ENCODE results near the gene ARHGAP24. TPM values are rescaled to one million over a fixed set of nuclear protein-coding genes. Genes with fewer than 3 reads are reported as not detected.

The ARHGAP24 gene
- total RNA-seq, 4 donors from 2014 or later = 54.8 to 88.6 (median 62.6) TPM

DNA sequence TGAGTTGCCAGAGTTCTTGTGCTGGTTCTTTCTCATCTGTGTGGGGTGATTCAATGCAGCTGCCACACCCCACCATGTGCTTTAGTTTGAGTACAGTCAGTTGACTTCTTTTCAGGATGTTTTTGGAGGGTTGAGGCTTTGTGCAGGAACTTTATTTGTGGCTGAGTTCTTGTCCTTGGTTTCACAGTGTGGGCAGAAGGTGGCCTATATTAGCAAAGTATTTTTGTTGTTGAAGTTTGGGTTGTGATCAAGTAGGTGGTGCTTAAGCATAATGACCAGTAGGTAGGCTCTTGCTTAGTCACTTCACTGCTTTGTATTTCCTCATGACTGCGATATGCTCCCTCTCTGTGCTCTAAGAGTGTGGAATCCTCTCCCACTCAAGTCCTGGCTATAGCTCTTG lies 80.3 kb downstream of the ARHGAP24 start:
- TF ChIP-seq, protein P1, sequence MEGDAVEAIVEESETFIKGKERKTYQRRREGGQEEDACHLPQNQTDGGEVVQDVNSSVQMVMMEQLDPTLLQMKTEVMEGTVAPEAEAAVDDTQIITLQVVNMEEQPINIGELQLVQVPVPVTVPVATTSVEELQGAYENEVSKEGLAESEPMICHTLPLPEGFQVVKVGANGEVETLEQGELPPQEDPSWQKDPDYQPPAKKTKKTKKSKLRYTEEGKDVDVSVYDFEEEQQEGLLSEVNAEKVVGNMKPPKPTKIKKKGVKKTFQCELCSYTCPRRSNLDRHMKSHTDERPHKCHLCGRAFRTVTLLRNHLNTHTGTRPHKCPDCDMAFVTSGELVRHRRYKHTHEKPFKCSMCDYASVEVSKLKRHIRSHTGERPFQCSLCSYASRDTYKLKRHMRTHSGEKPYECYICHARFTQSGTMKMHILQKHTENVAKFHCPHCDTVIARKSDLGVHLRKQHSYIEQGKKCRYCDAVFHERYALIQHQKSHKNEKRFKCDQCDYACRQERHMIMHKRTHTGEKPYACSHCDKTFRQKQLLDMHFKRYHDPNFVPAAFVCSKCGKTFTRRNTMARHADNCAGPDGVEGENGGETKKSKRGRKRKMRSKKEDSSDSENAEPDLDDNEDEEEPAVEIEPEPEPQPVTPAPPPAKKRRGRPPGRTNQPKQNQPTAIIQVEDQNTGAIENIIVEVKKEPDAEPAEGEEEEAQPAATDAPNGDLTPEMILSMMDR (IDR thresholded peaks at IDR 0.05; ENCODE audit: low read depth) = no peak

DNA sequence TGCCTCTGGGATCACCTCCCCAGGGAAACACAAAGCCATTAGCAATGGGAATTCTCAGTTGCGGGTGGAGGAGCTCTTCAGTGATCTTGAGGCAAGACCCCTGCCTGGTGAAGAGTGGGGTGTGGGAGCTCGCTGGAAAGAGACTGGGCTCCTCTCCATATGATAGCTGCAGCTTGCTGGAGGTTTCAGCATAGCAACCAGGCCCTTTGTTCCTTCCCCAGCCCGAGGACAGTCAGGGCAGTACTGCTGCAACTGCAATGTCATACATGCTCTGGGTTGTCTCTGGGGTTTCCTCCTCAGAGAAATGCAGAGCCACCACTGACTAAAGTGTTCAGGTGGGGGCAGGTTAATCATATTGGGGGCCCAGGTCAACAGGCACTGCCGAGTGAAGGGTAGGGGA lies 81.3 kb downstream of the ARHGAP24 start:
- TF ChIP-seq, protein P1 (IDR thresholded peaks at IDR 0.05; ENCODE audit: low read depth) = no peak

DNA sequence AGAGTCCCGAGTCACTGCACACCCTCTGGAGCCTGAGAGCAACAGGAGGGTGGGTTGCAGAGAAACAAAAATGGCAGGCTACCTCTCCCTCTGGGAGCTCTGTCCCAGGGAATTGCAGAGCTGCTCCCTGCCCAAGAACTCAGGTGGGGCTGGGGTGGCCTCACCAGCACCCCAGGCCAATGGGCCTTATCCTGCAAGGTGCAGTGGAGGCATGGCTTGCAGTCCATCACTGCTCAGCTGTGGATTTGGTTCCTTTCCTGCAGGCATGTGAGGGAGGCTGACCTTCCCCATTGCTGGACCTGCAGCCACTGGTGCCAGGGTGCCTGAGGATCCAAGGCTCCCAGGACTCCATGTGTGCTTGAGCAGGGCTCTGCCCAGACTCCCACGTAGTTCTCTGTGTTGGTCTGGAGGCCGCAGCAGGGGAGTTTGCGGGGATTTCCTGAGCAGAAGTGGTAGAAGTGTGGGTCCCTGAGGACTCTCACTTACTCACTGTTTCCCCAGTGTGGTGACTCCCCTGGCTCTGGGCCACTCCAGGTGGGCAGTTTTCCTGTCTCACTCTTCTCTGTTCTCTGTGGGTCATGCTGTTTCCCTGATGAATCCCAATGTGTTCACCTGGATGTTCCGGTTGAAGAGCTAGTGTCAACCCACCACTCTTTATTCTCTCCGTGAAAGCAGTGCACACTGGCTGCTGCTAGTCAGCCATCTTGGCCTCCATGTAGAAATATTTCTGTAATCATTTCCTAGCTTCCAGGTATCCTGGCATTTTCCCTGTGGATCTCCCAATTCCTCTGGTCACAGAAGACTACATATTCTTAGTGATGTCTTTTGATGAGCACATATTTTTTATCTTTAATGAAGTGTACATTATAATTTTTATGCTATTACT lies 82.3 kb downstream of the ARHGAP24 start:
- TF ChIP-seq, protein P1 (IDR thresholded peaks at IDR 0.05; ENCODE audit: low read depth) = no peak

DNA sequence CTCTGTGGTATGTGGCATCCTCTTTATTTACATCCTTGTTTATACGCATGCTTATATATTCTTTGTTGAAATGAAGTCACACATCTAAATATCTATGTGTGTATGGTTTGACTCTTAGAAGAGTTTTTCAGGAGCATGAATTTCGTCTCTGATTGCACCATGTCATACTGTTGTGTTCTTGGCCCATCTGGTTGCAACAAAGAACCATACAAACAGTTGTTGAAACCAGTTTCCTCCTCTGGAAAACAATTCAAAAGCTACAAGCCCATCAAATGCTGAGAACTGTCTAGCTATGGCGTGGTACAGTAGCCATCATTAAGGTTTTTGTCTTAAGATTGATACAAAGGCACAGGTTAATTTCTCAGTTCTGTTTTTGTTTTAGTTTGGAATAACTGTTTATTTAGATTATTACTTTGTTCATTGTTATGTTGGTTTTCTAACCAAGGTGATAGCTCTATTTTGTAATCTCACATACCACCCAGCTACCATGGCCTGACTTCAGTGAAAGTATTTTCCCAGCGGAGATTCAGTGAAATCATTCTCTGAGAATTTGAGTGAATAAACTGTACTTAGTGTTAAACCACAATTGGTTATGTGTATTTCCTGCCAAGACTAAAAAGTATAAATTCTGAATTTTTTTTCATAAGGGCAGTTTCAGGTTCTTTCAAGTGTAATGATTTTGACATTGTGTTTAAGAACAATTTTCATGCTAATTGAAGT lies 91.0 kb downstream of the ARHGAP24 start:
- TF ChIP-seq, protein P1 (IDR thresholded peaks at IDR 0.05; ENCODE audit: low read depth) = no peak

DNA sequence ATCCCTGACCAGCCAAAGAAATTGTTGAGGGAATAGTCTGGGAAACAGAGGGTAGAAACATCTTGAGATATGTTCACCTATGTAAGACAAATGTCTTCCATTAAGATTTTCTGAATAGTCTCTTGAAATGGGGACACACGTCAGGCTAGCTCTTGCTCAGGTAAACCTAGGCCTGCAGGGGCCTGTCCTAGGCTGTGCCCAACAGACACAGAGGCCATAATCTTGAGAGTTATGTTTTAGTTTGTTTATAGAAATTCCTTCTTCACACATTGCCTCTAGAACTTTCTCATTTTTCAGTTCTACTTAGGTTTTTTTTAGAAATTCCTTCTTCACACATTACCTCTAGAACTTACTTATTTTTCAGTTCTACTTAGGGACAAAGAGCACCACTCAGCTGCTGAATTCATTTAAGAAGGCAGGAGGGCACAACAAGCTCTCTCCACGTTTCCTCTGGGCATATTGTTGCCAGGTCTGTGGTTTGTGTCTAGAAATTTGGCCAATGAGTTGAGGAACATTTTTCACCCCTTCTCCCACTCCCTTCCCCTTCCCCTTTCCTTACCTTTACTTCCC lies 94.9 kb downstream of the ARHGAP24 start:
- TF ChIP-seq, protein P1 (IDR thresholded peaks at IDR 0.05; ENCODE audit: low read depth) = no peak

DNA sequence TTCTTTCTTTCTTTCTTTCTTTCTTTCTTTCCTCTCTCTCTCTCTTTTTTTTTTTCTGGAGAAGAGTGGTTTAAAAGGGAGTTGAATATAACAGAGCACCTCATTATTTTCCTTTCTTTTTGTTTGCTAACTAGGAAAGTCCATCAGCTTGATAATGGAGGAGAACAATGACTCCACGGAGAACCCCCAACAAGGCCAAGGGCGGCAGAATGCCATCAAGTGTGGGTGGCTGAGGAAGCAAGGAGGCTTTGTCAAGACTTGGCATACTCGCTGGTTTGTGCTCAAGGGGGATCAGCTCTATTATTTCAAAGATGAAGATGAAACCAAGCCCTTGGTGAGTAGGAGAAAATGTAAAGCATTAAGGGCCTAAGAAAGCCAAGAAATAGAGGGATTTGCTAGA lies 95.4 kb downstream of the ARHGAP24 start:
- TF ChIP-seq, protein P1 (IDR thresholded peaks at IDR 0.05; ENCODE audit: low read depth) = no peak

DNA sequence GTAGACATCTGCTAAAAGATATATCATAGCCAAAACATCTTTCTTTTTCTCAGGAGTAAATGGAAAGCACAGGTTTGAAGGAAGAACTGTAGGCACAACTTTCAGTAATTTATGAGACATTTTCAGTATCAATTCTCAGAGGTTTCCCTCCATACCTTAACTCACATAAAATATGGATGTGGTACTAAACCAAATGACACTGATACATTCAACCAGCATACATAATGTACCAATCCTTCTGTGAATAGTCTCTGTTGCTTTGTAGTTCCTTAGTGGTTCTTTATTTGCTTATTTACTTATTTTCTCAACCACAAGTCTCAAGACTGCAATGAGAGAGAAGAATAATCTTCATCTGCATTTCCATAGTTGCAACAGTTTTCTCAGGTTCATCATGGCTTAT lies 96.1 kb downstream of the ARHGAP24 start:
- TF ChIP-seq, protein P1 (IDR thresholded peaks at IDR 0.05; ENCODE audit: low read depth) = no peak

Data from subcutaneous adipose tissue (tissue), 4 donors.